ENCODE data around the gene MRPL54.

The MRPL54 gene

DNA sequence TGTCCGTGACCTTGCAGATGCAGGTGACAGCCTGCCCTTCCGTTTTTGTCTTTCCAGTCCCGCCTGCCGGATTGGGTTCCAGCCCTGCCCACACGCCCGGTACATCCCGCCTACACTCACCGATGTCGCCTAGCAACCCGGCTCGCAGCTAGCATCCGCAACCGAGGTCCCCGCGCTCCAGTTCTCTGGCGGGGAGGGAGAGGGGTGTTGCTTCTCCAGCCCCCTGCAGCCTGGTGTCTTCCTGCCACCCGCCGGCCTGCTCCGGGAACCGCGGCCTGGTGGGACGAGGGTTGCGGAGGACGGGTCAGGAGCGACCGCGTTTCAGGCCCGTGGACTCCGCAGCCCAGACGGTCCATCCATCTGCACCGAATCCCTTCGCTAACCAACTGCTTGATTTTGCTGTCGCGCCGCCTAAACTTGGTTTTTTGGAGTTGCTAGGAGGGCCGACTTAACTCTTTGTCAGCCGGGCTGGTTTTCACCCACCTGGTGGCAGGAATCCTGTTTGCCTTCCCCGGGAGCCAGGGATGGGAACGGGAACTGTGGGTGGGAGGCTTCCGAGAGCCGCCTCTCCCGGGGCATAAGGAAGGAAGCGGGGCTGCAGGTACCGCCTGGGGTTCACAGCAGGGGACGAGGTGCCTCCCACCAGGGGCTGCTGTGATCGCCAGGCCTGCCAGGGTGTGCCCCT is 39.1 kb downstream of the MRPL54 start:
- TF ChIP-seq, protein P1, sequence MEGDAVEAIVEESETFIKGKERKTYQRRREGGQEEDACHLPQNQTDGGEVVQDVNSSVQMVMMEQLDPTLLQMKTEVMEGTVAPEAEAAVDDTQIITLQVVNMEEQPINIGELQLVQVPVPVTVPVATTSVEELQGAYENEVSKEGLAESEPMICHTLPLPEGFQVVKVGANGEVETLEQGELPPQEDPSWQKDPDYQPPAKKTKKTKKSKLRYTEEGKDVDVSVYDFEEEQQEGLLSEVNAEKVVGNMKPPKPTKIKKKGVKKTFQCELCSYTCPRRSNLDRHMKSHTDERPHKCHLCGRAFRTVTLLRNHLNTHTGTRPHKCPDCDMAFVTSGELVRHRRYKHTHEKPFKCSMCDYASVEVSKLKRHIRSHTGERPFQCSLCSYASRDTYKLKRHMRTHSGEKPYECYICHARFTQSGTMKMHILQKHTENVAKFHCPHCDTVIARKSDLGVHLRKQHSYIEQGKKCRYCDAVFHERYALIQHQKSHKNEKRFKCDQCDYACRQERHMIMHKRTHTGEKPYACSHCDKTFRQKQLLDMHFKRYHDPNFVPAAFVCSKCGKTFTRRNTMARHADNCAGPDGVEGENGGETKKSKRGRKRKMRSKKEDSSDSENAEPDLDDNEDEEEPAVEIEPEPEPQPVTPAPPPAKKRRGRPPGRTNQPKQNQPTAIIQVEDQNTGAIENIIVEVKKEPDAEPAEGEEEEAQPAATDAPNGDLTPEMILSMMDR (IDR thresholded peaks at IDR 0.05; ENCODE audit: low read depth, low read length) = no peak
- no peak overlapping the region for H3K4me3 ChIP-seq (ENCODE audit: low read depth, low read length)

DNA sequence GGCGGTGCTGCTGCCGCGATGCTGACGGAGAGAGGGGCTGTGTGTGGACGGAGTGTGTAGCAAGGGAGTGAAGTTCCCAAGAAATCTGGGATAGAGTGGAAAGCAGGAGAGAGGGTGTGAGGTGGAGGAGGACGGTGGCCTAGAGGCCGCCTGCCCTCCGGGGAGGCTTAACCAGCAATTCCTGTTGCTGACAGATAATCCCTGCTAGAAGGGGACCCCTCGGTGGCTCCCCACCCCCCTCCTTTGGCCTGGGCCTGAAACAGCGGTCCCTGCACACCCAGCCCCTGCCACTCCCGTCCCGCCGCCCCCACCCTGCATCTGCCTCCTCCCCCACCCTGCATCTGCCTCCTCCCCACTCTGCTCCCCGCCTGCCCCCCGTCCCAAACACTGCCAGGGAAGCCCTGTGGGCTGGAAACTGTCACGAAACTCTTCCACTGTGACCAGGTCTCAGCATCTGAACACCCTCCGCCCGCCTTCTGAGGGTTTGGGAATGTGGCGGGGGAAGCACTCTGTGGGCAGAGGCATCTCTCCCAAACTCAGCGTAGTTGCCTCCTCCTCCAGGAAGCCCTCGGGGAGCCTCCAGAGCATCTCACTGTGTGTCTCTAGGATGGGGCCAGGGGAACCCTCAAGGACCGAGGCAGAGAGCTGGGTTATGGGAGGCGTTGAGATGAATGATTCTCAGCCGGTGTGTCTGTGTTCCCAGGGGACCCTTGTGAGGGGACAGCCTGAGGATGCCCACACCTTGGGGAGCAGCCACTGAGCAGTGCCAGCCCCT is 40.8 kb downstream of the MRPL54 start:
- TF ChIP-seq, protein P1 (IDR thresholded peaks at IDR 0.05; ENCODE audit: low read depth, low read length) = no peak
- H3K4me3 ChIP-seq (ENCODE audit: low read depth, low read length) = no peak overlapping the region

DNA sequence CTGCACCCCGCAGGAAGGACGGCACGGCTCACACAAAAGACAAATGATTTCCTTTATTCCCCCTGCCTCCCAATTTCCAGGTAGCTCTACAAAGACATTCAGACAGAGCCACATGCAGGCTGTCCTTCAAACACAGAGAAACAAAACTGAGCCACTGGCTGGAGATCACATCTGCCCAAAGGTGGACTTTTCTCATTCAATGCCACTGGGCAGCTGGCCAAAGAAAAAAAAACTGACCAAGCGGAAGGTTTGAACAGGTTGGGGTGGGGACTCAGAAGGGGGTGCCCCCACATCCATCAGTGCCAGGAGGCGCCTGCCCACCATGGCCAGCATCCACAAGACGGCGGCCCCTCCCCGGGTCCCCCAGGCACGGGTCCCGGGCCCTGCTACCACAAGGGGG is 41.5 kb downstream of the MRPL54 start:
- TF ChIP-seq, protein P1 (IDR thresholded peaks at IDR 0.05; ENCODE audit: low read depth, low read length) = no peak
- H3K4me3 ChIP-seq (ENCODE audit: low read depth, low read length) = no peak overlapping the region

DNA sequence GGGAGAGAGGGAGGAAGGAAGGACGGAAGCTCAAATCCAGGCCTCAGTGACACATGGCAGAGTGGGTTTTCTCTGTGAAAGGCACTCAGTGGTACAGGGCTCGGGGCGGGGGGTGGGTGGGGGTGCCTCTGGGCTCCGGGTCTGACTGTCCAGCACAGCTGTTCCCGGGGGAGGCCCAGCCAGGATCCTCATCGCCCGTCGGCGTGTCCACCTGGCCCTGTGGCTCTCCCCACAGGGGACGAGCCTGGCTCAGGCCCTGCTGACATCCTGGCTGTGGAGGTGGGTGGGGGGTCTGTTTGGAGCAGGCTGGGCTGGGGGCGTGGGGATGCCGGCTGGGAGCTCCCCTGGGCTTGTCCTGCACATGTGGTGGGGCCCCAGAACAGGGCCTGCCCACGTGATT is 41.9 kb downstream of the MRPL54 start:
- H3K4me3 ChIP-seq (ENCODE audit: low read depth, low read length) = no peak overlapping the region

DNA sequence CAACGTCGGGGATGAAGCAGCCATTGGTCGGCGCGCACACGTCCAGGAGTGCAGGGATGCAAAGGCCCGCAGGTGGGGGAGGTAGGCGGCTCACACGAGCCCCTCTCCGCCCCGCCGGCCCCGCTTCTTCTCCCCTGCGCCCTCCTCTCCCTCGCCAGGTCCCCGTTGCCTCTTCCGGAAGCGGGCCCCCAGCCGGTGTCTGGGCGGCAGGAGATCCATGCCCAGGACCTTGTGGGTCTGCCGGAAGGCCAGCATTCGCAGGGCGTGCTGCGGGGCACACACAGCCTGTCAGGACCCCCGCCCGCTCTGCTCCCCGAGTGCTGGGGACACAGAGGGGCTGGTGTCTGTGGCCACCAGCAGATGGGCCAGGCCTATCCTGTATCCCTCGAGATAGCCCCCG is 43.4 kb downstream of the MRPL54 start:
- no peak overlapping the region for H3K4me3 ChIP-seq (ENCODE audit: low read depth, low read length)
- TF ChIP-seq, protein P1 (IDR thresholded peaks at IDR 0.05; ENCODE audit: low read depth, low read length) = no peak

More for the DNA sequence above, 41.9 kb downstream of the MRPL54 start:
- TF ChIP-seq, protein P1 (IDR thresholded peaks at IDR 0.05; ENCODE audit: low read depth, low read length) = no peak

DNA sequence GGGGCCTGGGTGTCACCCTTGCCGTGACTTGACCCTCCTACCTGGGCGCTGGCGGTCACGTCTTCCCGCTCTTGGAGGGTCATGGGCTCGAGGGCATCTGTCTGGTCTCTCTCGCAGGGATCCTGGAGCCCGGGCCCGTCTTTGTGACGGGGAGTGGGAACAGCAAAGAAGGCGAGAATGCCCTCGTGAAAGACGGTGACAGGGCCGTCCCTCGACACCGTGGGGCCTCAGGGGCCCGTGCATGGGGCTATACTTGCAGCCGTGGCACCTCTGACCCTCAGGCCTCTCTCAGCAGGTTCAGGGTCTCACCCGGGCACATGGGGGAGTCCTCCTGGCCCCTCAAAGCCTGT is 44.6 kb downstream of the MRPL54 start:
- H3K4me3 ChIP-seq (ENCODE audit: low read depth, low read length) = no peak overlapping the region
- TF ChIP-seq, protein P1 (IDR thresholded peaks at IDR 0.05; ENCODE audit: low read depth, low read length) = no peak

Measured in WI38 (cell line).